NOMO-1 (cell line): ENCODE results near the gene USP19.

Experiments
- DNase-seq, 2 experiments: peaks; one replicate each; lab custom pipeline; 2025; ENCODE audit not compliant: unreplicated experiment in 2 of 2; lab: John Stamatoyannopoulos, UW

The USP19 gene

DNA sequence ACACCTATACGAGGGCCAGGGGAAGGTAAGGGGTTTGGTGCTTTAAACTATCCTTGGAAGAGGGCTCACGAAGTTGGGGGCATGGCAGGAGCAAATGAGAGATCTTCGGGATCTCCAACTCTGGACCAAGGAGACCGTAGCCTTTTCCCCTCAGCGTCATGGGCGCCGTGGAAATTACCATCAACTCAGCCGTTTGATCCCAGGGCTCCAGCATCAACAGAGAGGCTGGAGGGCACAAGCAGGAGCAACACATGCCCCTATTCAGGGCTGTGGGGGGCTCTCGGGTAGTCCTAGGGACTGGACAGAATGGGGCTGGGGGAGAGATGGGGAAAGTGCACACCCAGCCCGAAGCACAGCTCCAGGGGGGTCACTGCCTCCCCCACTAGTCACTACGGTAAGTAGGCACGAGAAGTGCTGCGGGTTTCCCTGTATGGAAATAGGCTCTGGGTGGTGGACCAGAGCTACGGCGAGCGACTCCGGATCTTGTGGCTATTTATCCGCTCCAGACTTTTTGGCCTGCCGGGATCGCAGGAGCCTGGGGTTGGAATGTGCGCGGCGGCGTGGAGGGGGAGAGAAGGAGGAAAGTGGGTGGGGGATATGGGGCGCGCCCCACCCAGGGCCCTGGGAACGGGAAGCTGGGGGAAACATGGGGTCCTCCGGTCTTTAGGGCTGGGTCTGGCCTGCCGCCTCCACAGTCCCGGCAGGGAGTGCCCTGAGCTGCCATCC lies 12.8 kb upstream of the USP19 start:
- no peak for DNase-seq

DNA sequence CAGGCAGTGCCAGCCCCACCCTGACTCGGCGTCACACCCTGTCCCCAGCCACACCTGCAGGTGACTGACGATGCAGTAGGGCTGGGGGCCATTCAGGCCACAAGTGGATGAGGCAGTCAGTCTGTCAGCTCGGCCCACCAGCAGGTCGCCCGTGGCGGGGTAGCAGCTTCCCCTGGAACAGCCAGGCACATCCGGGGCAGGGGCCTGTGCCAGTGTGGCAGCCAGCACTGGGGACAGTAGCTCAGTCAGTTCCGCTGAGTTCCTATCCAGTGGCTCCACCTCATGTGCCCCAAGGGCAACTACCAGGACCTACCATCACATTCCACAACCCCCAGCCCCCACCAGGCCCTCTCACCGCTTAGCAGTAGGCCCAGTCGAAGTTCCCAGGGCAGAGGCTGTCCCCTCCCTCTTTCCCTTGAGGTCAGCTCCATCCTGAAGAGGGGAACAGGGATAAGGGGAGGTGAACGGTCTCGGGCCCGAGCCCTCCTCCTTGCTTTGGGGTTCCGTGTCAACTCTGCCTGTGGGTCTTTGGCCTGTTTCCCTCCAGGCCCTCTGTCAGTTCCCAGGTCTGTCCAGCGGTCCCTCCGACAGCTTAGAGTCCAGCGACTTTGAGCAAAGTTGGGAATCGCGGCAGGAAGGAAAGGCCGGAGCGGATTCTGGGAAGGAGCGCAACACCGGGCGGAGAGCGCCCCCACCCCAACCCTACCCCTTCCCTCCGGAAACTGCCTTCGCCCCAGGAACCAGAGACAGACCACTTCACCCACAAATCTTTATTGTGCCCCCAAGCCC lies 12.0 kb upstream of the USP19 start, which contains the start of gene LAMB2:
LAMB2 (minus strand) TSS at position 614 of the 789 bp plus-strand sequence; CDS start at position 431, 183 bp downstream.
- DNase-seq = no peak

DNA sequence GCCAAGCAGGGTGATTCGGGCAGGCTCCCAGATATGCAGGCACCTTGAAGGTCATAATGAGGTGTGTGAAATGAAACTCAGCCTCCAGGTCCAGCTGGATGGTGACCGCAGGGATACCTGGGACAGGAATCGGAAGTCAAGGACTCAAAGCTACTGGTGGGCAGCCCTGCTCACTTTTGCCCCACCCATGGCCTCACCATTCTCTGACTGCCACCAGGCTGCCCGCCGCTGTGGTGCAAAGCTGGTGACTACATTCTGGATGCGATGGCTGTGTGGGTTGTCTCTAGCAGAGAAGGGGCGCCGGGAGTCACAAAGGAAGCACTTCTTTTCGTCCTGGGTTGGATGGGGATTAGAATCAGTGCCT lies 11.4 kb upstream of the USP19 start:
- no peak for DNase-seq

DNA sequence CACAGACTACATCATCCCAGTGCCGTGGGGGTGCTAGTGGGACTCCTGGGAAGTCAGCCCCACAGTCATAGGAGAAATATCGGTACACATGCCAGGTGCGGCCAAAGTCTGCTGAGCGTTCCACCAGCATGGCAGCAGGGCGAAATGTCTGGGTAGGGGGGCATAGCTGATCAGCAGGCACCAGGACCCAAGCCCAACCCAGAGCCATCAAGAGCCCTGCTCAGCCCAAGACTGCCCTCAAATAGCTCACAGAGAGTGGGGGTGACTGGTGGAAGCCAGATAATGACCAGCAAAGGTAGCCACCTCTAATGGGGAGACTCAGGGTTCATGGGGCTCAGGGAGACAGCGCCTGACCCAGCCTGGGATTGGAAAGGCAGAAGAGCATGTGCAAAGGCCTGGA lies 11.0 kb upstream of the USP19 start:
- DNase-seq = no peak

DNA sequence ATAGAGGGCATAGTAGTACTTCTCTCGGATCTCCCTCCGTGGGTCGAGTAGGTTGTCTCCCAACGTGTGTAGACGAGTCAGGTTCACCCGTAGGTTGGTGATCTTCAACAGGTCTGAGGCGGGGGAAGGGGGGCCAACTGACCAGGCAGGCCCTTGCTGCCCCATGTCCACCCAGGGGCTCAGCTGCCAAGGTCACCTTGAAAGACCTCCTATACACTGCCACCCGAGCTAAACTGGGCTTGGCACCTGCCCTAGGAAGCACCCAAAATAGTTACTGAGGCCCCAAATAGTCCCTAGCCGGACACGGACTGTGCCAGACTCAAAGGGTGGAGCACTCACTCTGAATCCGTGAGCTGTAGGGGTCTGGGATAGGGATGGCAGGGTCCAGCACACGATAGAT lies 10.4 kb upstream of the USP19 start:
- no peak for DNase-seq

DNA sequence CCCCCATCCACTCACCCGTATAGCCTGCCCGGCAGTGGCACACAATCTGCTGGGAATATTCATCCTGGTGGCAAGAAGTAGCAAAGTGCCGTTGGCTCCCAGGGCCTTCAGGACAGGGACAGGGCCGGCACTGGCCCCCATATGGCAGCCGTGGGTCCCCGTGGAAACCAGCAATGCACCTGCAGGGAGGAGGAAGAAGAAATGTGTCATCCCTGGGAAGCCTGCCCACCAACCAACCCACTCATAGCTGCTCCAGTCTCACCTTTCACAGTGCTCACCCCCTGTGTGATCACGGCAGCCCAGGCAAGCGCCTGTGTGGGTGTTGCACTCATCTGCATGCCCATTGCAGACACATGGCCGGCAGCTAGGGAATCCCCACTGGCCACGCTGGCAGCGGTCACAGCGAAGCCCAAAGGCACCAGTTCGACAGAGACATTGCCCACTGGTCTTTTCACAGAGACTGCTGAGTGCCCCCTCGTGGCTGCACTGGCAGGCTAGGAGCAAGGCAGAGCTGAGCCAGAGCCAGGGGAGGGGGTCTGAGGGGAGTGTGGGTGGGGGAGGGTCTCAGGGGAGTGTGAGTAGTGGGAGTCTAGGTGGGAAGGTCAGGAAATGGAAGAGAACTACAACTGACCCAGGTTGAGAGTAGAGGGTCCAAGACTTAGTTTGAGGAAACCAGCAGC lies 4.5 kb upstream of the USP19 start:
- no peak for DNase-seq

DNA sequence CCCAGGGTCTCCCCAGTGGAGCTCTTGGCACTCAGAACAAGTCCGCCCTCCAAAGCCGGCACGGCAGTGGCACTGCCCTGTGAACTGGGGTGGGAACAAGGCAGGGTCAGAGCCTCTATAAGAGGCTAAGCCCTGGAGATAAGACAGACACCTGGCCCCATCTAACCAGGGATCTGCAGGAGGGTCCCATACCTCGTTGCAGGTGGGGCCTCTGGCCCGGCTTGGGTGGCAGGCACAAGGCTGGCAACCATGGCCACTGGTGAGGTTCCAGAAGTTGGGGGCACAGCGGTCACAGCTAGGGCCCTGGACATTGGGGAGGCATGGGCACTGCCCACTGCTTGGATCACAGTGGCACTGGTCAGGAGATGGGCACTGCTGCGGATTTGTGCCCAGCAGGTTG lies 3.6 kb upstream of the USP19 start:
- DNase-seq = no peak

DNA sequence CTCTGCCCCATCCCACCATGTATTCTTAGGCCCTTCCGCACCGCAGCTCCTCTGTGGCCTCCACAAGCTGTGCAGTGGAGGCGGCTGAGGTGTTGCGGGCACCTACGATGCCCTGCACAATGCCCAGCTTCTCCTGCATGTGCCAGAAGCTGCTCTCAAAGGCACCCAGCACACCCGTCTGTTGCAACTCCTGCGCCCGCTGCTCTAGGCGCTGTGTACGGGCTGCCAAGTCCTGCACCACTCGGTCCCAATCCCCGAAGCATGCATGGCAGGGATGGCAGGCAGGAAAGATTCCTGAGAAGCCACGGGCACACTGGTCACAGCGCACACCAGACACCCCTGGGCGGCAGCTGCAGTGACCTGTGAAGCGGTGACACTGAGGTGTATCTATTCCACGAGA lies 3.1 kb upstream of the USP19 start:
- no peak for DNase-seq

DNA sequence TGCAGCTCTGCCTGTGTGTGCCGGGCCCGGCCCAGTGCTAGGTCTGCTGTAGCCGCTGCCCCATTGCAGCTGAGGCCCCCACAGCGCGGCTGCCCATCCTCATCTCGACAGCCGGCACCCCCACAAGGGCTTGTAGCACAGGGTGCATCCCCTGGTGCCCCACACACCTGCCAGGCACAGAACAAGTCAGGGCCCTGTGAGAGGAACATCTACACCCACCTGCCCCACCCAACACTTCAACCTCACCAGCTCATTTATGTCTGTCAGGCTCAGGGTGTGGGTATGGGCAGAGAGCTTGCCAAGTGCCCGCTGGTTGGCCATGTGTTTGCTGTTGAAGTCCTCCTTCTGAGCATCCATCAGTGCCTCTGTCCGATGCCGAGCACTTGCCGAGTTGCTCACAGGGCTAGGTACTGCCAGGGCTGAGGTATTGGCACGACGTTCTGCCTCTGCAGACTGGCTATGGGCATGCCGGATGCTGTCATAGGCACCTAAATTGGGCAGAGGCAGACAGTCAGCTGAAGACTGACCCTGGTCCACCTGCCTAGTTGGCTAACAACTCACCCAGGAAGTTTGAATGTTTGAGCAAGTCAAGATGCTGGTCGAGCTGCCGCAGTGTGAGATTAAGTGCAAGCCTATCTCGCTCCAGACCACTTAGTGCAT lies 2.4 kb upstream of the USP19 start:
- DNase-seq = no peak

DNA sequence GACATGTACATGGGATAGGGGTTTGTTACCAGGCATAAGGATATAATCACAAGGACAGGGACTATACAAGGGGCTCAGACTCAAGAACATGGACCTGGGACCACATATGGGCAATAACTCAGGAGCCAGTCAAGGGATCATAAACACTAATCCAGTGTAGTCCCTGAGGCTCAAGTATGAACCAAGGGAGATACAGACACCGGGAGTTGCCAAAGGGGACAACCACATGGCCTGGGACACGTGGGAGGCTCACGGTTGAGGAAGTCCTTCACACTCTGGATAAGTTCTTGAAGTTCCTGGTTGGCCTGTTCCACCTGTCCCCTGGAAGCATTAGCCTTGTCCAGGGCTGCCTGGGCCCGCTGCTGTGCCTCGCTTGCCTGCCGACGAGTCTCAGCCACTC lies 1.8 kb upstream of the USP19 start:
- DNase-seq = no peak

DNA sequence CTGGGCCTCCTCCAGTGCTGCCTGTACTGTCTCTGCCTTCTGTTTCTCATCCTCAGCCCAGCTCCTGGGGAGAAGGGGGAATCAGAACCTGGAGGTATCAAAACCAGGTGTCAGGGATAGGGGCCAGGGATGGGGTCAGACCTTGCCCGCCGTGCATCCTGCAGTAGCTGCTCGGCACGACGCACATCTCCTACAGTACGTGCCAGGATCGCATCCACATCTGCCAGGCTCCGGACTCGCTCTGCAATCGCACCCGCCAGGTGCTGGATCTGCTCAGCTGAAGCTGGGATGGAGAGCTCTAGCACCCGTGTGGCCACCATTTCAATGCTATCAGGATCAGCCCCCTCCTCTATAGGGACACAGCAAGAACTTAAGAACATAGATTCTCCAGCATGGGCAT lies 1.4 kb upstream of the USP19 start:
- DNase-seq = no peak

DNA sequence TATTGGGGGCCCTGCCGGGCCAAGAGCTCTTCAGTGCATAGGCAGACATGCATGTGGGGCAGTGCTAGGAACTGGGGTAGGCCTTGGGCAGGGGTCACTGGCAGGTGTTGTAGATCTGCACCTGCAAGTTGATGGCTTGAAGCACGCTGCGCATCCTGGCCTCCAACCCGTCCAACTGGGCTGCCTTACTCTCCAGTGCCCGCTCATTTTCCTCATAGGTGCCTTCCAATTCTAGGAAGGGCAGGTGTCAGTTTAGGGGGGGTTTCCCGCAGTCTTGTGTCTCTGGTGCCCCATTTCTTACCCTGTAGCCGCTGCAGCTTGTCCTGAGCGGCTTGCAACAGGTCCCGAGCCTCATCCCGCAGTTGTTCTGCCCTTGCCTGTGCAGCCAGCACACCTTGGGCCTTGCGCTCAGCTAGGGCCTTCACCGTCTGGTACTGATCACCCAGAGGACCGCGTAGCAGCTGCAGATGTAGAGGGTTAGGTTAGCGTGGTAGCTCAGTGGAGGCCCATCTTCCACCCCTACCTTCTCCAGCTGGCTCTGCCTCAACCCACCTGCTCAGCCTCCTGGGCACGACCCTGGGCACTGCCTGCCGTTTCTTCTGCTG lies 611 bp upstream of the USP19 start:
- no peak for DNase-seq

DNA sequence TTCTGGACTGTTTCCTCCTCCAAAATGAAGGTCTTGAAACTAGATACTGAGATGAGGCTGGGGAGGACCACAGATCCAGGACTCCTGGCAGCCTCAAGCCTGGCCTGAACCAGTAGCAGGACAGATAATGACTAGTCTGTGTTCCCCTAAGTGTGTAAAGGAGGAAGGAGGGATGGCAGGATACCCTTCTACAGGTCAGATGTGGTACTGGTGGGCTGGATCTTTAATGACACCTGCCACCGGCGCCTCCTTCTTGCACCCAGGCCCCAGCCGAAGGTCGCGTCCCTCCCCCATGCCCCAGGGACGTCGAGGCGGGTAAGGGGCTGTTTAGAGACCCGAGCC lies 556 bp downstream of the USP19 start:
- peak in 1 of 2 experiments; percentile 29 for DNase-seq

DNA sequence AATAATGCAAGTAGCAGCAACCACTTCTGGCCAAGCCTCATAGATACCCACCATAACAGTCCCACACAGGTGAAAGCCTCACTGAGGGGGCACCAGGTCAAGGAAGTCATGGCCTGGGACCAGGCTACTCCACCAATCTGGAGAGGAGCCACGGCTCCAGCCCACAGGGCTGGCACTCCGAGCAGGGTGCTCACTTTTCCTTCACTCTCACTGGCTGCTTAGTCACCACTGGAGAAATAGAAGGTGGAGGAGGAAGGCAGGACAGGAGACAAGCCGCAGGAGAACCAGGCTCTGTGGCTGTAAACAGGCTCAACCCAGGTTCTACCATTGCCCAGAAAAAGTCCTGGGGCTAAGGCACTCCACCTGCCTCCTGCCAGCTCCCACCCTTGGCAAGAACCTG lies 1.2 kb downstream of the USP19 start:
- DNase-seq = no peak

DNA sequence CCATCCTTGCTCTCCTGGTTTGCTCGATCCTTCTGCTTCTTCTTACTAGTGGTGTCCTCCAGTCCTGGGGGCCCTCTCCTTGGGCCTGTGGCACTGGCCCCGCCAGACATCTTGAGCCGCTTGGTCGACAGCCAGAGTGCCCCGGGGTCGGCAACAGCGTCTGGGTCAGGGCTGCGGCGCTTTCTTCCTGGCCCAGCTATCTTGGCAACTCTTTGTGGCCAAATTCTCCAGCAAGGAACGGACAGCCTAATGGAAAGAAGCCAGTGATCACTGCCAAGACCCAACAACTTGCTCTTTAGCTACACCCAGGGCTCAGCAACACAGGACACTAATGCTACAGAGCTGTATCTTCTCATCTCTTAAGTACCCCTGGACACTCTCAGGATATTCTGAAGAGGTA lies 1.6 kb downstream of the USP19 start:
- no peak for DNase-seq

DNA sequence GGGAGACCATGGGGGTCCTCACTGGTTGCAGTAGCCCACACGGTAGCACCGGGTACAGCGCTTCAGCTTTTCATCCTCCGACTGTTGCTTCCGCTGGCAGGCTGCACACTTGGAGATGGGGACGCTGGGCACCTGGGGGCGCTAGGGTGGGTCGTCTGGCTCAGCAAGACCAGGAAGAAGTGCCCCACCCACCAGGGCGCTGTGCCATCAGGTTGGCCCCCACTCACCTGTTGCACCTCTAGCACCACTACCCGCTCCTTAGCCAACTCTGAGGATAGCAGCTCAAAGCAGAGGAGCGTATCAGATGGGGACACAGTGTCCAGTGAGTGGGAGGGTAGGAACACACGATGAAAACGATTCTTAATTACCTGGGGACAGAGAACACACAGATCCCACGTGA lies 8.4 kb downstream of the USP19 start:
- no peak for DNase-seq

DNA sequence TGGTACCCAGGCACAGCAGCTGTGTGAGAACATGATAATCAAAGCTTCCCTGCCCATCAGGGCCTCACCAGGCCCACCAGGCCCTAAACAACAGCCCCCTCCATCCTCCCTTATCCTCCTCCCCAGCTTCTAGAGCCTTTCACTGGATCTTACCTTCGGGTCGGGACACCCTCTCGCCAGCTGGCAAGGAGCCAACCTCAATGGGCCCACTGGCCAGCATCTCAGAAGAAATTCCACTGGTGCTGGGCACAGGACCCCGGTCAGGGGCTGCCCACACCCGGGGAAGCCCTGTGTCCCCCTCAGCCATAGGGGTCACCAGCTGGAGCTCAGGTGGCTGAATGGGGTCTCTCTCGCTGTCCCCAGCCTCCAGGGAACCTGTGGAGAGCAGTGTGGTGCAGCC lies 9.3 kb downstream of the USP19 start:
- DNase-seq = no peak

DNA sequence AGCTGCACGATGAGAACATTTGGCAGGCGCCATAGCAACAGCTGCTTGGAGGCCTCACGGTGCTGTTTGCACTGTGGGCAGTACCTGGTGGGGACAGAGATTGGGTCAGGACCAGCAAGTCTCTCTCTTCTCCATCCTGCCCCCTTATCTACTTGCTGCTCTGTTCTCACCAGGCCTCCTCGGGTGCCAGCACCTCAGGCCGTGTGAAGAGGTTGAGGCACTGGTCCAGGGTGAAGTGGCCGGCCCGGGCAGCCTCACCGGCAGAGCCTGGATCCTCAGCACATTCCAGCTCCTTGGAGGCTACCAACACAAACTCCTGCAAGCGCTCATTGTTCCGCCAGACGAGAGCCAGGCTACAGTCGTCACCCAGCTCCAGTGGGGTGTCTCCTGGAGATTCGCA lies 9.8 kb downstream of the USP19 start:
- DNase-seq = no peak

DNA sequence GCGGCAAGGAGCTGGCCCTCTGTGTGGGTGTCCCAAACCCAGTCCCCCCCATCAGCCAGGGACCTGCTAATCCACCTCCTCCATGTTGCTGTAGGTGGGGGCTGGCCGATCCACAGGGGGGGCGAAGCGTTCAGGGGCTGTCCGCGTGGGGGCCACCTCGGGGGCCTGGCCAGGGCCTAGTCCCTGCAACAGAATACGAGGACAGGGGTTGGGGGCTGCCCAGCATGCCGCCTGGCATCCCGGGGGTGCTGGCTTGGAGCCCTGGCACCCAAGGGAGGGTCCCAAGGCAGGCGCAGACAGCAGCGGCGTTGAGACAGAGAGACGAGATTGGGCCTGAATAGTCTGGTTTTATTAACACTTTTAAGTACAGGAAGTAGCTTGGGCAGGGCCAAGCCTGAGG lies 12.3 kb downstream of the USP19 start:
- no peak for DNase-seq

DNA sequence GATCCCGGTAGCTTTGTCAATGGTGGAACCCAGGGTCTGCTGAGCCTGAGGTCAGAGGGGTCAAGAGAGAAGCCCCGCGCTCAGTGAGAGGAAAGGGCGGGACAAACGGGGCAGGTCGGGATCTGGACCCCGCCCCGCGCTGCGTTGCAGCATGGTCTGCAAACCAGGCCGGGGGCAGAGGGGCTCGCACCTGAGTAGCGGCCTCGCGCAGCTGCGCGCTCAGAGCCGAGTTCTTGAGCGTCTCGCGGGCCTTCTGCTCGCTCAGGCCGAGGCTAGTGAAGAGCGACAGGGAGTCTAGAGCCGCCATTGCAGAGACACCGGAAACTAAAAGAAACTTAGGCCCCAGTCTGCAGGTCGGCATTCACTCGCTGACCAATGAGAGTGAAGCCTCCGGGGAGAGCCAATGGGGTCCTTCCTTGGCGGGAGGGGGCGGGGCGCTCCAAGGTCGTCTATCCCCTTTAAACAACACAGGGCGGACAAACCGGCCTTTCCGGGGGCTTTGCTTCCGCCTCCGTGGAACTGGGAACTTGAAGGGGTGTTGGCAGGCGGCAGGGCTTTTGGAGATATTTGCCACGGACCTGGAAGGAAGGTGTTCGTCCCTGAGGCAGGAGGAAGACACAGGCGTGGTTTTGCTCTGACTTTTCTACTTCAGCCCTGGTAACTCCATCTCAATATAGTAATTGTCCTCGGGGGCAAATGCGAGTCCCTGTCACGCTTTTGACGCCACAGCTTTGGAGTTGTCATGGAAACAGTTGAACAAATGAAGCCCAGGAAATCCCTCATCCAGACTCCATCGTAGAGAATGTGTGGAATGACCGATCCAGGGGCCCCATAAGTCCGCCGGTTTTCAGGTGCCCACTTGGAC lies 16.0 kb downstream of the USP19 start, which contains the start of gene QARS1:
QARS1 (minus strand) TSS at position 331 of the 865 bp plus-strand sequence; CDS start at position 307, 24 bp downstream.
- peak; percentile 88 to 93 for DNase-seq
